ENCODE measurements around the gene CMTM6.

- TF ChIP-seq PPARD (CRISPR knock-in tag; IDR thresholded peaks at IDR 0.05) (no peak), SMARCA4 (IDR thresholded peaks at IDR 0.05) (no peak), ELK1 (CRISPR knock-in tag; IDR thresholded peaks at IDR 0.05) (no peak), SMAD1 (IDR thresholded peaks at IDR 0.05; ENCODE audit: low read depth, low read length, partially characterized antibody) (no peak), EP300 (IDR thresholded peaks at IDR 0.05; ENCODE audit: low read length) (no peak), FOXO4 (CRISPR knock-in tag; IDR thresholded peaks at IDR 0.05) (no peak), CTCF (IDR thresholded peaks at IDR 0.05 in 2 of 3, conservative IDR thresholded peaks at IDR 0.05 in 1 of 3; ENCODE audit: insufficient read depth in 2 of 3, low read depth in 1 of 3, low read length in 3 of 3) (no peak), ZZZ3 (IDR thresholded peaks at IDR 0.05) (no peak), TCF3 (CRISPR knock-in tag; IDR thresholded peaks at IDR 0.05) (no peak), PREB (CRISPR knock-in tag; IDR thresholded peaks at IDR 0.05) (no peak), YY1 (IDR thresholded peaks at IDR 0.05; ENCODE audit: borderline replicate concordance in 1 of 3, control insufficient read depth in 1 of 3, extremely low read depth in 1 of 3, insufficient read depth in 3 of 3, insufficient read length in 1 of 3, insufficient replicate concordance in 2 of 3, low read depth in 1 of 3, low read length in 2 of 3) (no peak), MAFK (IDR thresholded peaks at IDR 0.05; ENCODE audit: low read length) (no peak), POLR2A (conservative IDR thresholded peaks at IDR 0.05) (no peak)
Observed at GRCh38 chr3:32469151-32469874, 33.3 kb downstream of the CMTM6 start.

All from K562 (cell line).